WI38 (cell line): ENCODE data around the gene NT5DC1.

ENCODE experiments used
- H3K4me3 ChIP-seq: 2 replicates; pipeline ENCODE4 v1.5.1; 2011; ENCODE audit warnings: low read depth, mild to moderate bottlenecking, control low read depth, low read length
- TF ChIP-seq, protein P1 (sequence below): IDR thresholded peaks from 2 replicates; pipeline ENCODE4 v1.5.1; 2012; ENCODE audit warnings: low read depth, mild to moderate bottlenecking, control low read depth, low read length

NT5DC1 gene

DNA sequence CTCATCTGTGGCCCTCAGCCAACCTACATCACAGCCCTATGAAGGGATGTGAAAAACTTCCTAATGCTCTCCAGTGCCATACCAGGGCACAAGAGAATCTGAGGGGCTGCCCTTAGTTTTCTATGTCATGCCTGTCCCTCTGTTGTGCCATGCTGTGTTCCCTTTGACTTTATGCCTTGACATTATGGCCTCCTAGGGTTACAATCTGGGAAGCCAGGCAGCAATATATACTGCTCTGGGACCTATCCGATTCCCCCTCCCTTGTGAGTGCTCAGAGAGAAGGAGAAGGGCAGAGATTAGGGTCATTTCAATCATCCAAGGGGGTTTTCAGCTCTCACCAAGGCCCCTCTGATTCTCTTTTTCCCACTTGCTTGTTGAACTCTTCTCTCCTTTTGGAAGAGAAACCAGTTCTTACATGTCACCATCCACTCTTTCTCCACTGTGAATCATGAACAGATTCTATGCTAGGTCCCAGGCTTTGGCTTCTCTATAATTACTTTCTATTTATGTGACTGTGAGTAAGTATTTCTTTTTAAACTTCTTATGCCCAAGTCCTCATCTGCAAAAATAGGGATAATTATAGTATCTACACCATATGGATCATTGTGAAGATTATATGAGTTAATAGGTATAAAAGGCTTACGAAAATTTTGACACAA lies 25.8 kb upstream of the NT5DC1 start:
- TF ChIP-seq, protein P1, sequence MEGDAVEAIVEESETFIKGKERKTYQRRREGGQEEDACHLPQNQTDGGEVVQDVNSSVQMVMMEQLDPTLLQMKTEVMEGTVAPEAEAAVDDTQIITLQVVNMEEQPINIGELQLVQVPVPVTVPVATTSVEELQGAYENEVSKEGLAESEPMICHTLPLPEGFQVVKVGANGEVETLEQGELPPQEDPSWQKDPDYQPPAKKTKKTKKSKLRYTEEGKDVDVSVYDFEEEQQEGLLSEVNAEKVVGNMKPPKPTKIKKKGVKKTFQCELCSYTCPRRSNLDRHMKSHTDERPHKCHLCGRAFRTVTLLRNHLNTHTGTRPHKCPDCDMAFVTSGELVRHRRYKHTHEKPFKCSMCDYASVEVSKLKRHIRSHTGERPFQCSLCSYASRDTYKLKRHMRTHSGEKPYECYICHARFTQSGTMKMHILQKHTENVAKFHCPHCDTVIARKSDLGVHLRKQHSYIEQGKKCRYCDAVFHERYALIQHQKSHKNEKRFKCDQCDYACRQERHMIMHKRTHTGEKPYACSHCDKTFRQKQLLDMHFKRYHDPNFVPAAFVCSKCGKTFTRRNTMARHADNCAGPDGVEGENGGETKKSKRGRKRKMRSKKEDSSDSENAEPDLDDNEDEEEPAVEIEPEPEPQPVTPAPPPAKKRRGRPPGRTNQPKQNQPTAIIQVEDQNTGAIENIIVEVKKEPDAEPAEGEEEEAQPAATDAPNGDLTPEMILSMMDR: no peak
- no peak overlapping the region for H3K4me3 ChIP-seq

DNA sequence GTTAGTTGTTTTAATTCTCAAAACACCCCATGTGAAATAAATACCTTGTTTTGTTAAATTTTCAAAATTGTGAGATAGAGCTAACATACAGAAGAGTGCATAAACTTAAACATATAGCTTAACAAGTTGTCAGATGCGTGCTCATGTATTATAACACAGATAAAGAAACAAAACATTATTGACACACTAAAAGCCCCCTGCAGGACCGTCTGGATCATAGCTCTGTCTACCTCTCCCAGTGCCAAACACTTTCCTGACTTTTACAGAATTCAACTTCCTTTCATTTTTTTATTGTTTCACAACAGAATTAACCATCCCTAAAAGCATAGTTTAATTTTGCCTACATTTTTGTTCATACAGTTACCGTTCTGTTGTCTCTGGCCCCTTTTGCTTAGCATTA lies 22.1 kb upstream of the NT5DC1 start:
- TF ChIP-seq, protein P1: no peak

DNA sequence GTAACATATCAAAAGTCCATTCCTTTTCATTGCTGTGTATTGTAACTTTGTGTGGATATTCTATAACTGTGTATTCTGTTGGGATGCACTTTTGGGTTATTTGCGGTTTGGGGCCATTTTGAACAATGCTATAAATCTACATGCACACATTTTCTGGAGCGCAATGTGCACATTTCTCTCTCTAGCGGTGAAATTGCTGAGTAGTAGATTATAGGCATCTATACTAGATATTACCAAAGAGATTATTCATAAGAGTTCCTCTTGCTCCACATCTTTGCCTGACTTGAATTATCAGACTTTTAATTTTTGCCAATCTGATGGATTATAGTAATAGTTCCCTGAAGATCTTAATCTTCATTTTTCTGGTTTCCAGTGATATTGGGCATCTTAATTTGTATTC lies 21.7 kb upstream of the NT5DC1 start:
- TF ChIP-seq, protein P1: no peak
- H3K4me3 ChIP-seq: no peak overlapping the region

More for the DNA sequence above, 22.1 kb upstream of the NT5DC1 start:
- no peak overlapping the region for H3K4me3 ChIP-seq

DNA sequence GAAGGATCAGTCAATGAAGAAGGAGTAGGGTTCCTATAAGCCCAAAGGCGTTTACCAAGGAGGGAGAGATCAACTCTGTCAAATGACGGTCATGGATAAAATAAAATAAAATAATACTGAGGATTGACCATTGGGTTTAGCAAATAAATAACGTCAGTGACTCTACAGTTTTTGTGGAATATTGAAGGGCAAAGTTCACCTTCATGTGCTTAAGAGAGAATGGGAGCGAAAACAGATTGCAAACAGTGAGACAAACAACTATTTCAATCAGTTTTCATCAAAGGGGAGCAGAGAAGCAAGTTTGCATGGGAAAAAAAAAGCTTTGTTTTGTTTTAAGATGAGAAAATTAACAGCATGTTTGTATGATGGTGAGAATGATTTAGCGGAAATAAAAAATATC lies 17.6 kb upstream of the NT5DC1 start:
- TF ChIP-seq, protein P1: no peak
- H3K4me3 ChIP-seq: no peak overlapping the region

DNA sequence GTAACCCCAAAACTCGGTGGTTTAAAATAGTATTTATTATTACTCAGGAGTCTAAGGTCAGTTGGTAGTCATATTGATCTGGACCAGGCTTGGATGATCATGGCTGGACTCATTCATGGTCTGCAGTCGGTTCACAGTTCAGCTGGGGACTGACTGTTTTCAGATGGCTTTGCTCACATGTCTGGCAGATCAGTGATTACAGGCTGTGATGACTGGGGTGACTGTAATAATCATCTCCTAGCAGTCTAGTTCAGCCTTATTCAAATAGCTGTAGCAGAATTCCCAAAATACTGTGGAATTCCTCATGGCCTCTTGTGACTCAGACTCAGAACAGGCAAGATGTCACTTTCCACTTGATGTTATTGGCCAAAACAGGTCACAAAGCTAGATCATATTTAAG lies 16.4 kb upstream of the NT5DC1 start:
- no peak overlapping the region for H3K4me3 ChIP-seq
- TF ChIP-seq, protein P1: no peak

DNA sequence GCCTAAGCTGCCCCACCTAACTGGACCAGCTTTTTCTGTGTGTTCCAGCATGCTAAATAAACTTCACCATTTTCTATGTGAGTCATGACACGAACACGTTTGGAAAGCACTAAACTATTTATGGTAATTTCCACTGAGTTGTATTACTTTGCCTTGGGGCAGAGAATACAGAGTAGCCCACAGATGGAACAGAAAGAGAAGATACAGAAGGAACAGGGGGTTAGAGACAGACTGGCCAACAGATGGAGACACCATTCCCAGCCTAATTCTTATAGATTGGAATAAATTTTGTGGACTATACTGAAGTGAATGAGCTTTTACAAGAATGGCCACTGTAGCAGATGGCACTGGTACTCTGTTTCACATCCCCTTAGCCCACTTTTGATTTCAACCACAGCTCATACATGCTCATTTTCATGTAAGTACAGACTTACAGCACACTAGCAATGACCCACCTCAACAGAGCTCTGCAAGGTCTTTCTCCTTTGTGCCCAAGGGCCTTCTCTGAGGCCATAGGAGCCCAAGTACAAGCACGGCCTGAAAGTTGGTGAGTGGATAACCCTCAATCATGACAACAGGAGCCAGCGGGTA lies 13.1 kb upstream of the NT5DC1 start:
- H3K4me3 ChIP-seq: no peak overlapping the region
- TF ChIP-seq, protein P1: no peak

DNA sequence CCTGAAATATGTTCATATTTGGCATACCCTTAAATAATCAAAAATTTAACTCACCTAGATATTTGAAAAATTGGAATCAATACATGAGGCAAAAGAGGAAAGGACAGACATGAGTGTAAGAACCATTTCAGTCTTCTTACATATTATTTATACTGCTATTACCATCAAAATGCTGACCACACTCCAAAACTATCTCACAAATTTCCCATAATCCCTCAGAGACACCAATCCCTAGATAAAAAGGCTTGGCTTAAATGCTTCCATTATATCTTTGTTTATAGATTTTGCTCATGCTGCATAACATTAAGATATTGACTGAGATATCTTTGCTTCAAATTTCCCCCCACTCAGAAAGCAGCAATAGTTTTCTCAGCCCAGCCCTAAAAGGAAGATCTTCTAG lies 11.7 kb upstream of the NT5DC1 start:
- no peak overlapping the region for H3K4me3 ChIP-seq
- TF ChIP-seq, protein P1: no peak
